ENCODE measurements around the gene DCT.

Gene DCT

DNA sequence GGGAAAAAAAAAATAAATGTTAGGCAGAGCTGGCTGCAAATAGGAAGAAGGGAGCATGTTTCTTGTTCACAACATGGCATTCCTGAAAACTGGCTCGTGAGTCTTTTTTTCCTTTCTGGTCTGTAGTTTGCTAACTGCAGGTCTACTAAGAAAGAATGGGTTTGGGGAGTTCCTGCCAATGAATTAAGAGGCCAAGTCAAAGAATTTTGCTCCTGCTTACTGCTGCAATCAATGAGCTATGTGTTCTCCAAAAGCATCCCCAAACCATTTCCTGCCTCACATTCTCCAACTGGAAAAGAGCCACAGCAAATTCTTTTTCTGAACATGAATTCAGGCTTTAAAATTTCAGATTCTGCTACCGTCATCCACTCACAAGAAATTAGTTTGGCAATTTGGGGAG lies 88.6 kb downstream of the DCT start:
- DNase-seq = no peak

DNA sequence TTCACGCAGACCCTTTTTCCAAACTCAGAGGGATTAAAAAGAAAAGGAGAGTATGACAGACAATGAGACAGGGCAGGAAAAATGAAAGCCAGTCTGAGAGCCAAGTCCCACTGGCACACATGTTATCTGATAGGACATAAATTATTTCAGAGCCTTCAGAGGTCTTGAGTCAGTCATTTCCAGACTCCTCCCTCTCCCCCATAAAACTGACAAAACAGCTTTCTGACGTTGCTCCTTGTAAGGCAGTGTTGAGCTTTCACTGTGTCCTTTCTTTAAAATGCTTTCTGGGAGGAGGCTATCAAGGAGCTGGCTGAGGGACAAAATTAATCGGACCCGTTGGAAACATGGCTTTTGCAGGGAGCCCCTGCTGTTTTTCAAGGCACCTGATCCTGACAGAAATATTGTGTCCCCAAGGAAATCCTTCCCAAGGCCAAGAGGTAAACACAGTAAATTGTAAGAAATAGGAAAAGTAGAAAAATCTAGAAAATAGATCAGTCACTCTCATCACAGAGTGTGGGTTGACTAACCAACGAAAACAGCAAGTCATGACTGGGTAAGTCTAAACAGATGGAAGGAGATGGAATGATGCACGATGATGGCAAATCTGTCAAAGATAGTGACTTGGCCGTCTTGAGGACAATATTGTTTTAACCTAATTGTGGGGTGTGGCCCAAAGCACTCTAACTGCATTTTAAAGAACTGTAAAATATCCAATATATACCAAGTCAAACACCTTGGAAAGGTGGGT lies 89.7 kb downstream of the DCT start:
- DNase-seq = no peak

DNA sequence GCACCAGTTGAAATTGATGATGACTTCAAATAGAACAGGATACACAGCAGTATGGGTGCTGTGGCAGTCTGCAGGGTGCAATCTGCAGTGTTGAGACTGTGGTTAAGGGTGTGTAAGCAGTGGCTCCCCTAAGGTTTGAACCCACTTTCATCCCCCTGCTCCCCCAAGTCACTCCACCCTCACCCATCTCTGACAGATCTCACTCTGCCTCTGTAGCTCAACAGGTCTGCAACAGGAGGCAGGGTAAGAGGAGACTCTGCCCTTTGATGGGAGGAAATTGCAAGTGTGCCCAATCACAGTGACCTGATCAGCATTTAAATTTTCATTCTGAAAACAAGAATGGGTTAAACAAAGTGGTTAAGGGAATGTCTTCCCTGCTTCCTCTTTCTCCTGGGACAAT lies 92.4 kb downstream of the DCT start:
- no peak for DNase-seq

Measured in NCI-H2171 (cell line).